ENCODE measurements around the gene DPH1. TPM values are rescaled to one million over a fixed set of nuclear protein-coding genes. Genes with fewer than 3 reads are reported as not detected.
"Not testable (repeated sequence)": the region's sequence is repeated elsewhere in the genome, so short reads cannot be mapped to it uniquely, and the experiment has no call there.

The DPH1 gene
- total RNA-seq, 1 donor from 2014 or later = 36.6 TPM

DNA sequence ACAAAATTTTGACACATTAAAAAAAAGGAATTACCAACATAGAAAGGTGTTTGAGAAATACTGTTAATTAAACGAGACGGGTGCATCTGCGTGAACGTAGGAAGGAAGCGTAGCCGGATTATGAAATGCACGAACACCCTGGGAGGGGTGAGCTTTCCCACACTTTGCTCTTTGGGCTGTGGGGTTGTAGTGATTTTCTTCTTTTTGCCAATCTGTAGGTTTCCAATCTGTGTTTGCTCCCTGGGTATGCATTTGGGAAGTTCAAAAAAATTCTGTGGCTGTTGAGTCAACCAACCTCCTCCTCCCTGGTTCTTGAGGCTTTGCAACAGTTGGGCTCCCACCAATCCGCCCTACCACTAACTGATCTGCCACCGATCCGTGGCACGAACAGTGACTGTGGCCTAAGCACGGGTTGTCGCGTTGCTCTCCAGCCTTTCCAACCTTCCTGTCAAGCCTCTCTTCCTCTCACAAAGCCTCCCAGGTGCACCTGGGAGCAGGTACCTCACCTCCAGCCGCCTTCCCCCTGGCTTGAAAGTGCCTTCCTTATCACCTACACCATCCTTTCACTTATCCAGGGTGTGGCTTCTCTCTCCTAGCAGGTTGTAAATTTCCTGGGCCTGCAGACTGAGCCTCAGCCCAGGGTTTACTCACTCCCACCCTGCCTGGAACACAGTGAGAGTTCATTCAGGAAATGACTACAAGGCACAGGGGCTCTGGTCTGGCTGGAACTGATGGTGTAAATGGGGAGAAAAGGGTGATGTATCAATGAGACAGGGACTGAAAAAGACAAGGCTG is 21.4 kb upstream of the DPH1 start:
- intact Hi-C loops (cut with micrococcal nuclease) = no loop called here

DNA sequence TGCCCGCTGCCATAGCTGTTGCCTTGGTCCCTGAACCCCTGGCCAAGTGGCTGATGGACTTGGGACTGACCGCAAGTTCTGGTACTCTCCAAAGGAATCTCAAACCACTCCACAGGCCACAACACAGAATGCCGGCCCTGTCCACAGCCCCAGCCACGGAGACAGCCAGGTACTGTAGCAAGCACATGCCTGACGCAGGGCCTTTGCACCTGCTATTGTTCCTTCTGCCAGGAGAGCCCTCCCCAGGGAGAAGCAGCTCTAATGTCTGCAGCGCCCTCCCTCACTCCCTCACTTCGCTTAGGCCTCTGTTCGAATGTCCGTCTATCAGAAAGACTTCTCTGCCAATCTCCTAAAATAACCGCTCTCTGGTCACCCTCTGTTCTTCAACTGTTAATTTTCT is 20.2 kb upstream of the DPH1 start:
- intact Hi-C loops (cut with micrococcal nuclease) = no loop called here

DNA sequence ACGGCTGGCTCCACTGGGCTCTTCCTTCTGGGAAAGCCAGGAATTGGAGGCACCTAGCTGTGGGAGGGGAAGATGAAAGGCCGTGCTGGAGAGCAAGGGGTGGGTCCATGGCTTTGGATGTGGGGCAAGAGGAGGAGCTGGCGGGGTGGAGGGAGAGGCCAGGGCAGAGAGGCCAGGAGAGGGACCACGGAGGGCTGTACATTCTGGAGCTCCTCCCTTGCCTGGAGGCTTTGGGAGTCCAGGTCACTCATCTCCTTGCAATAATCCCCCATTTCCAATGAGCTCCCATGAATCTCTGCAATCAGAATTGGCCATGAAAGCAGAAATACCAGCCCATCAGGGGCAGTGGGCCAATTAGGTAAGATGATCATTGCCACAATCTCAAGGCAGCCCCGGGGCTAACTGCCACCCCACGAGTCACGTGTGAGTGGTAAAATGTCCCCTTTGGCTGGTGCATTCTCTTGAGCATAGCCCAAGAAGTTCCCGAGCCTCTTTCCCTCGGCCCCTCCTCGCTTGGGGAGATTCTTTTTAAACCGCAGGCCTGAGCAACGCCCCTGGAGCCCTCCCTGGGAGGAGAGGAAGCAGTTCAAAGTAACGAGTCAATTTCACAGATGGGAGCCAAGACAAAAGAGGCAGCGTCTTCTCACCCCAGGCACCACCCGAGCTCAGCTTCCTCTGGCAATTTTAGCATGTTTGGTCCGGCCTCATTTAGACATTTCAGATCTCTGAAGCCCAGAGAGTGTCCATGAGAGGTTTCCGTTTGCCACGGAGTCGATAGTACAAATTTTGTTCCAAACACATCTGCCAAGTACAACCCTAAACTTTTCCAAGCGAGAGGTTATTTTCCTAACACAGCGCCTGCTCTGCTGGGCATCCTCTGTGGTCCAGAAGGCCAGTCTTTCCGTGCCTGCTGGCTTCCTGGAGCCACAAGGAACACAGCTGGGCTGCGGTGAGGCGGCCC is 18.3 kb upstream of the DPH1 start:
- intact Hi-C loops (cut with micrococcal nuclease) = no loop called here

DNA sequence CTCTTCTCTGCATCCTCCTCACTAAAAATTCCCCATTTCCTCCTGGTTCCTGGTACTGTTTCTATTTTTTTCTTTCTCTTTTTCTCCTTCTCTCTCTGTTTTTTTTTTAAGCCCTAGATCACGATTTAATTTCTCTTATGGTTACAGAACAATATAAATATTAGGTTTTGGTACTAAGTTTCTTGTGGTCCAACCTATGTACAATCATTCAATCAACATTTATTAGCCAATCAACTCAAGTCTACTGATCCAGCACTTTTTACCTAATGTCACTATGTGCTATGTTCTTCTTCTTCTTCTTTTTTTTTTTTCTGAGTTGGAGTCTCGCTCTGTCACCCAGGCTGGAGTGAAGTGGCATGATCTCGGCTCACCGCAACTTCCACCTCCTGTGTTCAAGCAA is 17.5 kb upstream of the DPH1 start:
- intact Hi-C loops (cut with micrococcal nuclease) = no loop called here

DNA sequence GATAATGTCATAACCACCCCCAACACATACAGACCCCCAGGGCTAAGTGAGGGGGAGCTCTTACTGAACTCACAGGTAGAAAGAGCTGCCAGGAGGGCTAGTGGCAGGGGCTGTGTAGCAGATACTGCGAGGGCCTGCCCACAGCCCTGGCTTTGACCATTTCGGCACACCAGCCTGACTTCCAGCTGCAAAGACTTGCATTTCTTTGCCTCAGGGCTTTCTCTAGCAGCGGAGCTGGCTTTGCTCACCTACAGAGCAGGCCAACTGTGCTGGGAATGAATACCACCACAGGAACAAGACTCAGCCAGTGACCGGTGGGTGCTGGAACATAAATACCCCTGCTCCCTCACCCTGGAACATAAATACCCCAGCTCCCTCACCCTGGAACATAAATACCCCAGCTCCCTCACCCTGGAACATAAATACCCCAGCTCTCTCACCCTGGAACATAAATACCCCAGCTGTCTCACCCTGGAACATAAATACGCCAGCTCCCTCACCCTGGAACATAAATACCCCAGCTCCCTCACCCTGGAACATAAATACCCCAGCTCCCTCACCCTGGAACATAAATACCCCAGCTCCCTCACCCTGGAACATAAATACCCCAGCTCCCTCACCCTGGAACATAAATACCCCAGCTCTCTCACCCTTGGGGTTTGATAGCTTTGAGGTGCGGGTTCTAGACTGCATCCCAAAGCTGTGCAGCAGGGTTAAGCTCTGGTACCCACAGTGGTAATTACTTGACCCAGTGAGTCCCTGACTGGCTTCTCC is 16.5 kb upstream of the DPH1 start:
- intact Hi-C loops (cut with micrococcal nuclease) = not testable (repeated sequence)

DNA sequence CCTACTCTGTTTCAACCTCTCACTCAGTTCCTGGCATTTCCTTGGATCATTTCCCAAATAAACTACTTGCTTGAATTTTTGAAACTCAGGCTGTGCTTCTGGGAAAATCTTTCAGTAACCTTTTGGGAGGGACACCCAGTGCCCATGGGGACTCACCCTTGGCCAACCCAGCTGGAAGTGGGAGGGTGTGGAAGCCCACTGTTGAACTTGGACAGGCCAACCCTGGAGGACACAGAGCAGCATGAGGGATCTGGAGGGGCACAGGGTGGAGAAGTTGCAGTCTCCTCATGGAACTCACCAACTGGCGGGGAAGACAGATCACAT is 16.0 kb upstream of the DPH1 start:
- intact Hi-C loops (cut with micrococcal nuclease) = no loop called here

DNA sequence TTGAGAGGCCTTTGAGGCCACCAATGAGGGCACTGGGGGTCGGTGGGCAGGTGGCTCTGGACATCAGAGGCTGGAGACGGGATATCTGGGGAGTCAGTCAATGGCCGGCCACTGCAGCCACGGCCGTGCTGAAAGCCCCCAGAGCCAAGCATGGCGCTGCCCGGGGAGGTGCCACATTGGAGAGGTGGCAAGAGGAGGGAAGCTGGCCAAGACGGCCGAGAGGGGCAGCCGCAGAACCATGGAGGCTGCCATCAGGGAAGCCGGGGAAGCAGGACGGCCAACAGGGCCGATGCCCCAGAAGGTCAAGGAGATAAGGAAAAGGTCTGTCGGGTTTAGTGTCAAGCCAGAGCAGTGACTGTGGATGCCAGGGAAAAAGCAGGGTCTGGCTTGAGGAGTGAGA is 14.6 kb upstream of the DPH1 start:
- intact Hi-C loops (cut with micrococcal nuclease) = no loop called here

DNA sequence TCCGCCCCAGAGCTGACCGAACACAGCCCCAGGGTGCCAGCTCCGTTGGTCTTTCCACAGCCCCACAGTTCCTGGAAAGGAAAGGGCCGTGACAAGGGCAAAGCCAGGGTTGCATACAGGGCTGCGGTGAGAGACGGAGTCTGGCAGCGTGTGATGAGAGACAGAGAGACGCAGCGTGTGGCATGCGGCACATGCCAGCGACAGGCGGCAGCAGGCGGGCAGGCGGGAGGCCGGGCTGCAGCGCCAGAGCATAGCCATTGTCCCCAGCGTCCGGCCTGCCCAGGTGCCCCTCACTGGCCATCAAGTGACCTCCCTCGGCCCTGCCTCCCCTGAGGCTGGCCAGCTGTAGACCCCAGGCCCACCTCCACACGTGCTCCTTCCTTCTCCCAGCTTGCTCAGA is 13.5 kb upstream of the DPH1 start:
- intact Hi-C loops (cut with micrococcal nuclease) = no loop called here

DNA sequence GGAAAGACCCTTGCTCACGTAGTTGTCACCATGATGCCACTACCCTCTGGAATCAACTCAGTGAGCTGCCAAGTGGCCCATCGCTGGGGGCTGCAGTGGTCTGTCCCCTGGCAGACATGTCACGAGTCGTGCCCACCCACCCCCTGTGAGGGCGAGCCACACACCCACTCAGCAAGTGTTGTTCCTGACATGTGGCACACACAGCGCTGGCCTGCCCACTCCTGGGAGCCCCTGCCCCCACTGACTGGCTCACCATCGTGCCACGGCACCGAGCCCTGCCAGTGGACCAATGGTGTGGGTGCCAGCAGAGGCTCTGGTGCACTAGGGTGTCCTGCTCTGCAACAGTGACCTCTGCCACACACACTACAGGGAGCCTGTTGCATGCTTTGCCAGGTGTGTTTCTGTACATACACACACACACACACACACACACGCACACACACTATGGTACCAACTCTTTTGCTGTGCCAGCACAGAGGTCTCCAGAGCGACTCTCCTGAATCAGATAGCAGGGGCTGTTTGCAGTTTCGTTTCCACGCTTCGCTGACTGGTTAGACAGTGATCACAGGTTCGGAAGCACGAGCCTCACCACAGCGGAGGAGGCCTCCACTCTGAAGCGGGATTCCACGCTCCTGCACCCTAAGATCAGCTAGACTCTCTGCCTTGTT is 12.5 kb upstream of the DPH1 start:
- intact Hi-C loops (cut with micrococcal nuclease) = no loop called here

DNA sequence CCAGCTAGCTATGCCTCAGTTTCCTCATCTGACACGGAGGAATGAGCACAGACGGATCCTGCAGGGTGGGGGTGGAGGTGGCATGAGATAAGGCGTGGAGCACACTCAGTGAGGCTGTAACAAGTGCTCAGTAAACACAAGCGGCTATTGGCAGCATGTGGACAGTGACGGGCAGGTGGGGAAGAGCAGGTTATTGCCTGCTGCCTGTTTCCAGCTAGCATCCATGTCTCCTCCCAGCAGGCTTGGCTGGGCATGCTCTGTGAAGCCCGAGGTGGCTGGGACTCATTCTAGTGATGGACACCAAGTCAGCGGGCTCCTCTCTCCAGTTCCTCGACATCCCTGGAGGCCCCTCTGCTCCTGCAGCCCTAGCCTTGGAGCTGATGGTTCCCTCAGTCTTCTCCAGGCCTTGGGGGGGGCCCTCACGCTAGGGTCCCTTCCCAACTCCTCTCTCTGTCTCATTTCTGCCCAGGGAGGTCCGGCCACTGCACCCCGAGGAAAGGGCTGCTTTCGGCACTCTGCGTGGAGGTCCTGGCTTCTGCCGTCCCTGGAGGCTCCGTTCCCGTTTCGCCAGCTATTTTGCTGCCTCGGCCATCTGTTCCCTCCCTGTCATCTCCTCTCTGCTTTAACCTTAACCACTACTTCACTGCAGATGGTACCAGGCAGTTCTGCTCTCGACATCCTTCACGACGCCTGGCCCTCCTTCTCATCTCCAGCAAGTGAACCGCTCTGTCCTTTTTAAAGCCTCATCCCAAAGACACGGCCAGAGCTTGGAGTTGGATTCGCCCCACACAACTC is 11.0 kb upstream of the DPH1 start:
- intact Hi-C loops (cut with micrococcal nuclease) = no loop called here

DNA sequence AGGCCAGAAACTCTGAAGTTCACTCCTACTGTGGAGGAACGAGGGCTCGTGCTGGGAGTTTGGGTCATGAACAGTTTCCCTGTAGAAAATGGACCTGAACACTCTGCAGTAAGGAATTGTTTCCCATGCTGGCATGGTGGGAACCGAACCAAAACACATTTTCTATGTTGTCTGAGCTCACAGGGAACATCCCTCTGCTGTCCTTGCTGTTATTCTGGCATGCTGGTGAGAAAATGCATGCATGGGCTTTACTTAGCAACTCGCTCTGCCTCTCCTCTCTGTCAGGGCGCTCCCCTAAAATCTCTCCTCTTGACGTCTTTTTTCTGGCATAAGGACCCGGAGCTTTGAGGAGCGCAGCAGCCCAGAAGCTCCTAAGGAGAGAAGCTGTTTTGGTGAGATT is 10.2 kb upstream of the DPH1 start:
- intact Hi-C loops (cut with micrococcal nuclease) = no loop called here

DNA sequence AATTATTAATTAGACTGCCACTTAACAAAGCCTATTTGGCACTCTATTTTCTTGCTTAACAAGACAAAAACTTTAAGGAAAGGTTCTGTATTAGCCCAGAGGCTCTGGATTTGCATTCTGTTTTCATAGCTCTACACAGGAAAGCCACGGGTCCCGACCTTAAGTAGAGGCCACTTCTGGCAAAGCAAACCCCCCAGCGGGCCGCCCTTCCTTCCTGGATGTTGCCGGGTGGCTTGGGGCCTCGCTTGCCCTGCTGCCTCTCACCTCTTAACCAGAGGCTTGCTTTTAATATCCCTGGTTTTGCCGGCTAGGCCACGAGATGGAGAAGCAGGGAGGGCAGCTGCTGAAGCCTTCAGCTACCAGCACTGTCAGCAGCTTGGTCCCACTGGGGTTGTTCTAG is 9.2 kb upstream of the DPH1 start:
- intact Hi-C loops (cut with micrococcal nuclease) = no loop called here

DNA sequence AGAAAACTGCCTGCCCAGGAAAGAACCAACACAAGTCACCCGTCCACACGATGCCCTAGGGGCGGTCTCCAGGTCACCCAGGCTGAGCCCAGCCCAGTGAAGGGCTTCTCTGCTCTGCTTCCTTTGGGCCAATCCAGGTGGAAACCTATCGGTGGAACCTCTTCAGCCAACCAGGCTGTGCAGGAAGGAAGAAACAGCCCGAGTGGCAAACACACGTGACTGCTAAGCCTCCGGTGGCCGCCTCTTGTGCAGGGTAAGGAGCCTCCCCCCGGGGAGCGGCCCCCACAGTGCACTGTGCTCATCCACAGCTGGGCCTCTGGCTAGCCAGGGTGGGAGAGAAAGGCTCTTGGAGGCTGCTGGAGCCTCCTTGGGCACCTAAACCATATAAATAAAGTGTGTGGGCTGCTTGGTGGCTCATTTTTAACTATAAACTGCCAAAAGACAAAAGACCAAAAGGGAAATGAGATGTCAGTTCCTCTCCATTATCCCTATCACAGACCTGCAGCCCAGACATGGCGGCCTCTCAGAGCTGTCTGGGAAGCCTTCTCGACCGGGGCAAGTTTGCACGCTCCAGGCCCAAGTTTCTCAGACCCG is 7.2 kb upstream of the DPH1 start:
- intact Hi-C loops (cut with micrococcal nuclease) = no loop called here

DNA sequence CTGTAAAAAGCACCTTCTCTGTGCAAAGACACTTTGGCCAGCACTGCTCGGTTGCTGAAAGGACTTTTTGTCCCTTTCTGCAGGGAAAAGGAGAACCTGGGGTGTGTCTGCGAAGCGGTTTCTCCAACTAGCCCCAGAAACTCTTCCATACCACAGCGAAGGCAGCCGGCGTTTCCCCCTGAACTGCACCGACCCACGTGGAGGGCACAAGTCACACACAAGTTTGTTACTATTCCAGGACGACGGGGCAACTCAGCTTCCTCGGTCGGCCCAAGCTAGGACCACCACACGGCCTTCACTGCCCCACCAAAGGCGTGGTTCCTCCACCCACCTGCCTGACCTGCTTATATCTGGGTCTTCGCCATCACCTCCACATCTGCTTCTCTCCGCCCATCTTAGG is 6.7 kb upstream of the DPH1 start:
- intact Hi-C loops (cut with micrococcal nuclease) = no loop called here

DNA sequence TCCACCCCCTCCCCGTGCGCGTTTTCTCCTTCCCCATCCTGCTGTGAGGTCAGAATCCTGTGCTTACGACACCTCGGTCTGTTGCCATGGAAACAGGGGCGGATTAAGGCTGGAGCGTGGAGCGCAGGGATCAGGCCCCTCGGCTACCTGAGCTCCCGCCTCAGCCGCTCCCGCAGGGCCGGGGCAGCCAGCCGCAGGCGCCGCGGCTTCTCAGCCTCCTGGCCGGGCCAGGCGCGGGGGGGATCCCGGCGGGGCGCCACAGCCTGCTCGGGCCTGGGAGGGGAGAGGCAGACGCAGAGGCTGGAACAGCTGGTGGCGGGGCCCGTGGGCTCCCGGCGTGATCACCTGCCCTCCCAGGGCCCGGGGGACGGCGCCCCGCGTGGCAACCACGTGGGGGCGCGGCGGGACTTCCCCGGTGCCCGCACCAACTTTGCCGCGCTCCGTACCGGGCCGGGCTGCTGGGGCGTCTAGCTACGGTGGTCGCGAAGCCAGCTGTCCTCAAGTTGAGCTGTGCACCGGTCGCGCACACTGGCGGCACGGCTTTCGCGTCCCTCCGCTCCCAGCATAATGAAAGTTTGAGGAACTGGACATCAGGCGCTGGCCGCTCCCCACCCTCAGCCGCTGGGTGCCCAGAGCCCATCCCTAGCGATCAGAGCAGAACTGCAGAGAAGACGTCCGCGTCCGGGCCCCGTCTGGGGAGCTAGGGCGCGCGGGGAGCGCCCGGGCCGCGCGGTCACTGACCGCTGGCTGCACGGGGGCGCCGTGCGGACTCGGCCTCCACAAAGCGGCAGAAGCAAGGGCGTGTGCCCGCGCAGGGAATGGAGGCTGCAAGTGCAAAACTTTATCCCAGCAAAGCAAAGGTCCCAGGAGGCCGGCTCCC is 6.0 kb upstream of the DPH1 start:
- intact Hi-C loops (cut with micrococcal nuclease) = no loop called here

DNA sequence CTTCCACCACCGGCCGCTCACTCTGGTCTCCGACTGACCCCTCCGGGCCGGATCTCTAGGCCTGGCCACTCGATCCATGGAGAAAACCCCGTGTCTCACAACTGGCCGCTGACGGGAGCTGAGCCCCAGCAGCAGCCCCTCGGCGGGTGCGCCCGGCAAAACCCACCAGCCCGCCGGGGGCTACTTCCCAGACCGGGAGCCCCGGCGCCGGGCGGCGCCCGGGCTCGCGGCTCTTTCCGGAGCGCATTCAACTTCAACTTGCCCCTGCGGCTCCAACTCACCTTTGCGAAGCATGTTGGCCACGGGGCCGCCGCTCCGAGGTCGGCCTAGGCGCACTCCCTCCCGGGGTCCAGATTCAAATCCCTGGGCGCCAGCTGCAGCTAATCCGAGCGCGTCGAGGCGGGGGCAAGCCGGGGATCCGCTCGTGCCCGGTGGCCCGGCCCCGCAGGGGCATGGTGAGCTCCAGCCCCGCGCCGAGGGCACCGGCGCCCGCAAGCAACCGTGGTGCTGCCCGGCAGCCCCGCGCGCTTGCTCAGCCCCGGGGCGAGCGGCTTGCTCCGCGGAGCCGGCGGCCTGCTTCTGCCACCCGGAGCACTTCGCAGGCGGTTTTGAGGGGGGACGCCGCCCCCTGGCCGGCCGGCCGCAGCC is 5.3 kb upstream of the DPH1 start:
- intact Hi-C loops (cut with micrococcal nuclease) = loop anchor here (1.0 kb wide), 1 partner anchor 17 kb away; no protein-coding TSS in a partner anchor

DNA sequence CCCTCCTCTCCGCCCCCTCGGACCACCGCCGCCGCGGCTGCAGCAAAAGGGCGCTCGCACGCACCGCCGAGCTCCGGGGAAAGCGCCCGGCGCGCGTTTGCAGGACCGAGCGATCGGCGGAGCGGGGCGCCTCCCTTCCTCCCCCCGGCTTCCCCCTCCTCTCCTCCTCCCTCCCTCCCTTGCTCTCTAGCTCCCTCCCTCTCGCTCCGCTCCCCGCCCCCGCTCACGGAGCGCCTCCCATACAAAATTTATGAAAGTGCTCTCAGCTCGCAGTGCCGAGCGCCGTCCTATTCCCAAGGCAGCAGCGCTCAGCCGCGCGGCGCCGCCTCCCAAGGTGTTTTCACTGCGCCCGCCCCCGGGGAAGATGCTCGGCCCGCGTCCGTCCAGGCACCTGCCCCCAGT is 4.7 kb upstream of the DPH1 start, which contains the start of gene RTN4RL1:
RTN4RL1 (minus strand) TSS at position 115 of the 402 bp plus-strand sequence. CDS start 469 bp downstream, outside the sequence.
- intact Hi-C loops (cut with micrococcal nuclease) = loop anchor here (1.0 kb wide), 1 partner anchor 16 kb away; no protein-coding TSS in a partner anchor

DNA sequence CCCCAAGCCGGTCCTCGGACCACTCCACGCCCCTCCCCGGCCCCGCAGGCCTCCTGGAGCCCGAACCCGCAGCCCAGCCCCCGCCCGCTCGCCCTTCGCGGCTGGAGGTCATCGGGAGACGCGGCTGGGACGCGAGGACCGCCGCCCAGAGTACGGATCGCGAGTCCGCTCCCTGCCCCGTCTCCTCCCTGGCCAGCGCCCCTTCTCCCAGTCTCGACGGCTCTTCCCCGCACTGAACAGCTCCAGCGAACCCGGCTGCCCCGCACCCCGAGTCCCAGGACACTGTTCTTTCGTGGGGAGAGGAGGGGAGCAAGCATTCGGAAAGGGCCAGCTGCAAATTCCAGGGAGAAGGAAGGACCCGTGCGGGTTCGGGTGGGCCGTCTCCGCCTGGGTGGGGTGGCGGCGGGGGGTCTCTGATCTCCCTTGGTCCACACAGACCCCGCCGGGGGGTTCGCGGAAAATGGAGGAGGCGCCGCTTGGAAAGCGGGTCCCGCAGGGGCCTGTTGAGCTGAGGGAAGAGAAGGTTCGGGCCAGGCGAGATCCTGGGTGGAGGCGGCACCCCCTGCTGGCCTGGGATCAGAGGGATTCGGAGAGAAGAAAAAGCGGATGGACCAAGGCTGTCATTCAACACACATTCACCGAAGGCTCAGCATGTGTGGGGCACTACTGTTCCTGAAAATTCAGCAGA is 4.2 kb upstream of the DPH1 start:
- intact Hi-C loops (cut with micrococcal nuclease) = loop anchor here (1.0 kb wide), 1 partner anchor 16 kb away; no protein-coding TSS in a partner anchor
